SK-N-DZ (cell line): Measurements from ENCODE around the gene CLDN8. TPM values are rescaled to one million over a fixed set of nuclear protein-coding genes. Genes with fewer than 3 reads are reported as not detected.

ENCODE experiments used
- DNase-seq: peaks from one replicate; pipeline ENCODE4 v3.0.0-alpha.2; 2015; ENCODE audit warnings: low spot score
- polyA plus RNA-seq, 2 experiments: library from polyadenylated mRNA; depleted of rRNA; stranded (reverse); fragments of >200 nt; gene quantifications; 2 replicates each; pipeline ENCODE4 v1.2.3, GENCODE V29; 2014

CLDN8 gene
- not detected in 2 replicates for polyA plus RNA-seq (2014; cell fraction: cytosol; rRNA removed)
- polyA plus RNA-seq (2014; cell fraction: nucleus; rRNA removed), result not detected in 2 replicates

GRCh38 chr21:30216041-30216723, at the start of gene CLDN8:
Gene CLDN8 (minus strand): TSS chr21:30216097. CDS start chr21:30215925, 172 bp downstream.
- DNase-seq, result no peak

- peak; percentile 5 for DNase-seq
Measured at GRCh38 chr21:30257773-30258172, 41.9 kb upstream of the CLDN8 start.

GRCh38 chr21:30256100-30256499, 40.2 kb upstream of the CLDN8 start:
- no peak for DNase-seq

GRCh38 chr21:30255679-30256078, 39.8 kb upstream of the CLDN8 start:
- no peak for DNase-seq

GRCh38 chr21:30251781-30252180, 35.9 kb upstream of the CLDN8 start:
- DNase-seq, result no peak

- DNase-seq, result no peak
Measured at GRCh38 chr21:30249936-30250335, 34.0 kb upstream of the CLDN8 start.

GRCh38 chr21:30248844-30249243, 32.9 kb upstream of the CLDN8 start:
- DNase-seq, result no peak

- no peak for DNase-seq
Measured at GRCh38 chr21:30245061-30245460, 29.2 kb upstream of the CLDN8 start.

DNA sequence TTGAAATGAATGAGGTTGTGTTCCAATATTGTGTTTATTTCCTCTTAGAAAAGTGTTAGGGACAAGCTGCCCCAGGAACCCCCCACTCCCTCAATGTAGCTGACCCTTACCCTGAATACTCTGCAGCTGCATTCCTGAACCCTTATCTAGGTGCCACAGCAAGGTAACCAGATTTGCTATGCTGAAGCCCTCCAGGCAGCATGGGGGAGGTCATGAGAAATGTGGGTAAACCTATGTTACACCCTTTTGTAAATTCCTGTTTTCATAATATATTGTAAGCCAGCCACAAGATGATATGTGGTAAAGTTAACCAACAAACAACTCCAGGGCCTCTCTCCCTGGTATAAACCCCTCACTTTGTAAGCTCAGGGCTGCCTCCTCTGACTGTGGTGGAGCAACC, 27.8 kb upstream of the CLDN8 start:
- no peak for DNase-seq

DNA sequence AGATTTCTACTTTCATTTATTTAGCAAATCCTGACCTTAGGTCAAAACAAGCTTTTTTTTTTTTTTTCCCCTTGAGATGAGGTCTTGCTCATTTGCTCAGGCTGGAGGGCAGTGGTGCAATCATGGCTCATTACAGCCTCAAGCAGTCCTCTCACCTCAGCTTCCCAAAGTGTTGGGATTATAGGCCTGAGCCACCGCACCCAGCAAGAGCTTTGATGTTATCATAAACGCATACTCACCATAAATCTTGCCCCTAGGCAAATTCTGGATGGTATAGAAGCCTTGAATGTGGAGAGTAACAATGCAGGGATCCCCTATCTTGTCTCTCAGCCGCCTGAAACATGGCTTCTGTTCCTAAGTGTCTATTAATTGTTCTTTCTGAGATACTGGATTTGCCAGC, 24.8 kb upstream of the CLDN8 start:
- DNase-seq, result no peak

DNA sequence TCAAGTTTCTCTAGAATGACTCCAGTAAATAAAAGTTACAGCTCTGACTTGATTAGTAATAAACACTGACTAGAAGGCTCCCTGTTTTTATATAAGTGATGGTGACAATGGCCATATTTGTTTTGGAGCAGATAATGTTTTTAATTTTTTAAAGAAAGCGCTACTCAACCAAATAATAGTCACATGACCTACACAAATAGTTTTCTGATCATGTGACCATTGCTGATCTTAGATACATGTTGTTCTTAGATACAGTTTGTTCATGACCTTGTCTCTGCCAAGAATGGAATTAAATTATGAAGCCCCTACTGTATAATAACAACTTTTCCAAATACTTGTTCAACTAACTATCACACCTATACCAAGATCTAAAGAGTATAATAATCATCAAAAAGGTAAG, 22.3 kb upstream of the CLDN8 start:
- DNase-seq, result no peak

DNA sequence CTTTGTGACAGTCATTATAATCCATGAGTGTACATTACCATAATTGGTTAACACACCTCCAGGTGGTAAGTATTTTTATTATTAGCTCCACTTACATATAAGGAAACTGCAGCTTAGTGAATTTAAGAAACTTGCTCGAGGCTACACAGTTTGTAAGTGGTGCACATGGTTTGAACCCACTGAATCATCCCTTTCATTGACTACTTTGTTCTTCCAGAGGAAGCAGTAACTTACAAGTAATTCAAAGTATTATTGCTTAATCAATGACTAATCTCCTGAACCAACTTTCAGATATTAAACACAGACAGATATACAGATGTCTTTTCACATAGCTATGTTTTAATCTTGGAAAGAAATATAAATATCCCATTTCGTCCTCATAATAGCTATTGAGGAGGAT, 18.7 kb upstream of the CLDN8 start:
- DNase-seq, result no peak

- no peak for DNase-seq
Measured at GRCh38 chr21:30234050-30234449, 18.2 kb upstream of the CLDN8 start.

GRCh38 chr21:30233228-30234020, 17.5 kb upstream of the CLDN8 start:
- DNase-seq, result no peak

DNA sequence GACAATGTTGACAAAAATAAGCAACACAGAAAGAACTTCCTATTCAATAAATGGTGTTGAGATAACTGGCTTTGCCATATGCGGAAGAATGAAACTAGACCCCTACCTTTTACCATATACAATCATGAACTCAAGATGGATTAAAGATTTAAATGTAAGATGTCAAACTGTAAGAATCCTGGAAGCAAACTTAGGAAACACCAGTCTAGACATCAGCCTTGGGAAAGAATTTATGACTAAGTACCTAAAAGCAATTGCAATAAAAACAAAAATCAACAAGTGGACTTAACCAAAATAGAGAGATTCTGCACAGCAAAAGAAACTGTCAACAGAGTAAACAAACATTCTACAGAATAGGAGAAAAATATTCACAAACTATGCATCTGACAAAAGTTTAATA, 16.1 kb upstream of the CLDN8 start:
- no peak for DNase-seq

GRCh38 chr21:30227633-30228404, 11.9 kb upstream of the CLDN8 start:
- no peak for DNase-seq

DNA sequence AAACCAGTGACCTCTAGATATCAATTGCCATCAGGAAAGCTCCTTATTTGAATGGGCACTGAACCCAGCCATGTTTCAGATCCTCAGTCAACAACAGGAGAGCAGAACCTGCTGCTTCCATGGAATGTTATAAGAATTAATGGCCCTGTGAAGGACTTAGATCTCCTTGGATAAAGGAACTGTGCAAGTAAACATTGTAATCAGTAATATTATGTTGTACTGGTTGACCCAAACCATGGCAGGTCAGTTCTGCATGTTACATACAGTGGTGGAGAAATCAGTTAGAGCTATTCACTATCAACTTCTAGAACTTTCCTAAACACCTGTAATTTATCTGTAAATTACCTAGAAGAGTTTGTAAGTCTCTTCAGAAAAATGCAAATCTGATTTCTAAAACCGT, 11.2 kb upstream of the CLDN8 start:
- DNase-seq, result no peak

- no peak for DNase-seq
Measured at GRCh38 chr21:30223596-30223995, 7.7 kb upstream of the CLDN8 start.

- DNase-seq, result no peak
Measured at GRCh38 chr21:30222724-30223123, 6.8 kb upstream of the CLDN8 start.

DNA sequence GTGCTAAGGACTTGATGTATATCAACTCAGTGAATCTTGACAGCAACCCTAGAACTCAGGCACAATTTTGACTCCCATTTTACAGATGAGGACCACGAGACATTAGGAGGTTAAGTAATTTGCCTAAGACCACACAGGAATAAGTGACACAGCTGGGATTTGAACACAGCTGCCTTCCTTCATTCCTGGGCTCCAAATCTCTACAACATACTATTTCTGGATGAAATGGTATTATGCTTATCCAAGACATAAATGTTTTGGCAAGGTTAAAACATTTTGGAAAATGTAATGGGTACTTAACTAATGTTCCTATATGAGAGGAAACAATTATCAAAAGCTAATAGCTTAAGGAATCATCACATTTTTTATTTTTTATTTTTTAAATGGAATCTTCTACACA, 4.8 kb downstream of the CLDN8 start:
- no peak for DNase-seq

GRCh38 chr21:30209601-30210000, 6.3 kb downstream of the CLDN8 start:
- DNase-seq, result no peak

DNA sequence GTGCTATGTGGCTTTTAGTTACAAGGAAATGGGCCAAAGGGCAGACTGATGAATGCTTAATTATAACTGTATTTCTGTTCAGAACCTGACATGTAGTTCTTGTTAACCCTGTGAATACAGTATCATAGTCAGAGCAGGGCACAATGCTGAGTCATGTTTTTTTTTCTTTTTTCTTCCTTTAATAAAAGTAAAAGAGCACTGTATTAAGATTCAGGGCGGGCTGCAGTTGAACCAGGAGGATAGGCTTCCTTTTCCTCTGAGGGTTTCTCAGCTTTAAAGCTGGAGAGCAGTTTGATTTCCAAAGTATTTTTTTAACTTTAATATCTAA, 8.7 kb downstream of the CLDN8 start:
- DNase-seq, result no peak
